GM21515 (cell line): Measurements from ENCODE around the gene CACNG3.
"Not testable (repeated sequence)": the region's sequence is repeated elsewhere in the genome, so short reads cannot be mapped to it uniquely, and the experiment has no call there.

Experiments used
- ATAC-seq: cut with Tn5 transposase; IDR thresholded peaks from one replicate; pipeline ENCODE4 v1.9.1; 2021; ENCODE audit not compliant: unreplicated experiment

CACNG3 gene

DNA sequence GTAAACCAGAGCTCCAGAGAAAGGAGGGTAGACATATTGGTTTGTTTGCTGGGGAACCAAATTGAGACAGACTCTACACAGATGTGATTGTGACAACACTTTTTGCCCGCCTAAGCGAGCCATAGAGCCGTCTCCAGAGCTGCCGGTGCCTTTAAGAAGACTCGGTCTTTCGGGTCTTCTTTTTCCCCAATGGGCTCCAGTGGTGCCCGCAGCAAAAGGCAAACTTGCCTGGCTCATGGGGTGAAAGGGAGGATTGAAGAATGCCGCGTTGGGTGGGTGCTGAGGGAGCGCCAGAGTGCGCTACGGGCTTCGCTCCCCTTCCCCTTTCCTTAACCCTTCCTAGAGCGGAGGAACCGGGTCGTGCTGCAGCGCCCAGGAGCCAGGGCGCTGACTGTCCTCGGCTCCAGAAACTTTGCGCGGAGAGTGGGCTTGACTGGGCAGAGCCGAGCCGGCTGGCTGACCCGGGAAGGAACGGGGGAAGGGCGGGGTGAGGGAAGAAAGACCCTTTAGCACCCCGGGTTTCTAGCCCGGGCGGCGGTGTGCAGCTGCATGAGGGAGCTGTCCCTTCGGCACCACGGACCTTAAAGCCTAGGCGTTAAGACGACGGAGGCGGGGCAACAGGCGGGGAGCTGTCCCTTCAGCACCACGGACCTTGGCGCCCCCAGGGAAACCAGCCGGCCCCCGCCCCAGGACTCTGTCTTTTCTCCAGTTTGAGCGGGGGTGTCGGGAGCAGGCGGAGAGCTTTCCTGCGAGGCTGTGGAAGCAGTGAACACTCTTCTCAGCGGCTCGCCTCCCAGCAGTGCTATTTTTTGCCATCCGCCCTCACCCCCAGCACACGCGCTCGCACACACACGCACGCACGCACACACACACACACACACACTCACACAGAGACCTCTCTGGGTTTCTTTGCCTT lies at the start of gene CACNG3:
Gene CACNG3 (plus strand): TSS at position 880 of the 916 bp plus-strand sequence. CDS start 420 bp downstream, outside the sequence.
- no peak for ATAC-seq

GRCh38 chr16:24206926-24207325 lies 49.2 kb upstream of the CACNG3 start:
- ATAC-seq, result no peak

GRCh38 chr16:24208710-24209109 lies 47.4 kb upstream of the CACNG3 start:
- no peak for ATAC-seq

DNA sequence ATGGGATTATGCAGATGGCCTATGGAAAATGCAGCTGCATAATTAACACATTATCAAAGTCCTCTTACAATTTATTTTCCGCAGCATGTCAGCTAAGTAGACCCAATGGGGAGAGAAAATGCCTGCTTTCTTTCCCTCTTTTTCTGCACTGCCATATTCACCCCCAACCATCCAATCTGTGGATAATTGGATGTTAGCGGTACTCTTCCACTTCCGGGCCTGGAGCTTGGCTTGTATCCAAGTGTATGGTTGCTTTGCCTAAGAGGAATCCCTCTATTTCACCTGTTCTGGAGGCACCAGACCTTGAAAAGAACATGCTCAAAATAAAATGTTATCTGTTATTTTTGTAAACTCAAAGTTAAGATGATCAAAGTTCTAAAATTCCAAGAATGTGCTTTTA lies 41.1 kb upstream of the CACNG3 start:
- no peak for ATAC-seq

GRCh38 chr16:24216961-24217360 lies 39.2 kb upstream of the CACNG3 start:
- no peak for ATAC-seq

- ATAC-seq, result no peak
These were observed 38.7 kb upstream of the CACNG3 start for GRCh38 chr16:24217461-24217860.

DNA sequence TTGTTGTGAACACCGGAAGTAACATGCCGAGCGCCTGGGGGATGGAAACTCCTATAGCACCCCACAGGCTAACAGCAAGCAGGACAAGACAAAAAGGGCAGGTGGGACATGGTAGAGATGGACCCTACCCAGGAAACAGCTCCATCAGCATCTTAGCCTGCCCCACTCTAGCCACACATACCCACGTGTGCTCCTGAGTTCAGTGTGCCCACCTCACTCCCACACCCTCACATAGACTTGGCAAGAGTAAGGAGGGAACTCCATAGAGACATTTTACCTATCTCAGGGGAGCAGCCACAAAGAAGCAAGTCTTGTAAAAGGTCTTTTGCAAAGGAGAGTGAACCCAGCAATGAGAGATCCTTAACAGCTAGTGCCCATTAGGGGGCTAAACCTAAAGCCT lies 37.8 kb upstream of the CACNG3 start:
- no peak for ATAC-seq

DNA sequence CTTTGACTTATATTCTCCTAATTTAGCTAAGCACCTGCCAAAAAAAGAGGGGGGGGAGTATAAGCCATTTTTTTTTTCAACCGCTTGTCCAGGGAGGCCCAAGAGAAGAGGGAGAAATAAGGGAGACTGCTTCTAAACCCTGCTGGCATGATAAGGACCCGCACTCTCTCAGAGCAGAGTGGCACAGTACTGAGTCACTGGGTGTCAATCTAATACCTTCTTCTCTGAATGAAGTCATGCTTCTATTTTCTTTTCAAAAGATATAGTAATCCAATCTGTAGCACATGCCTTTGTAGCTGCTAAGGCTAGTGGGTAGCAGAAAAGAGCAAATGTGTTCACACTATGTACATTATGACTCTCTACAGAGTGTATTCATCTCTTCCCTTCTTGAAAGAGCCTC lies 34.9 kb upstream of the CACNG3 start:
- ATAC-seq, result no peak

- ATAC-seq, result no peak
These were observed 27.6 kb upstream of the CACNG3 start for GRCh38 chr16:24228514-24228913.

GRCh38 chr16:24232936-24233335 lies 23.2 kb upstream of the CACNG3 start:
- ATAC-seq, result no peak

GRCh38 chr16:24234737-24235136 lies 21.4 kb upstream of the CACNG3 start:
- ATAC-seq, result no peak

DNA sequence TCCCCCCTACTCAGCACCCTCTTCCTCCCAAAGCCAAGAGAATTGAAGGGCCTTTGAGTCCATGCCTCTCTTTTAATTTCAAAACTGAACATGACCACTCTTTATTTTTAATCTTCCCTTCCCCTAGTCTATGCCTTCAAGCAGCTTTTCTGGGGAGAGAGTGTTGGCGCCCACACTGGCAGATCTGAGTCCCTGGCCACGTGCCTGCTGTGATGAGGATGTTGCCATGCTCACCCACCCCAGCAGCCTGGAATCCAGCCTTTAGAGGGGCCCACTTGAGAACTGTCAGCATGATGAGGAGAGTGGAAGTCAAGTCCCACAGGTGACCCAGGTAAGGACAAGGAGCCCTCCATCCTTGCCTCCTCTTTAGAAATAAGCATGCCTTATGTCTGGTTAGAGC lies 20.3 kb upstream of the CACNG3 start:
- ATAC-seq, result no peak

DNA sequence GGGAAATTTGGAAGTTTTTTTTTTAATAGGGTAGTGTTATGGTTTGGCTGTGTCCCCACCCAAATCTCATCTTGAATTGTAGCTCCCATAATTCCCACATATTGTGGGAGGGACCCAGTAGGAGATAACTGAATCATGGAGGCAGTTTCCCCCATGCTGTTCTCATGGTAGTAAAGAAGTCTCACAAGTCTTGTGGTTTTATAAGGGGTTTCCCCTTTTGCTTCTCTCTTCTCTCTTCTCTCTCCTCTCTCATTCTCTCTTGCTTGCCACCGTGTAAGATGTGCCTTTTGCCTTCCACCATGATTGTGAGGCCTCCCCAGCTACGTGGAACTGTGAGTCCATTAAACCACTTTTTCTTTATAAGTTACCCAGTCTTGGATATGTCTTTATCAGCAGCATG lies 17.3 kb upstream of the CACNG3 start:
- not testable (repeated sequence) for ATAC-seq

GRCh38 chr16:24246911-24247607 lies 9.1 kb upstream of the CACNG3 start:
- ATAC-seq, result no peak

DNA sequence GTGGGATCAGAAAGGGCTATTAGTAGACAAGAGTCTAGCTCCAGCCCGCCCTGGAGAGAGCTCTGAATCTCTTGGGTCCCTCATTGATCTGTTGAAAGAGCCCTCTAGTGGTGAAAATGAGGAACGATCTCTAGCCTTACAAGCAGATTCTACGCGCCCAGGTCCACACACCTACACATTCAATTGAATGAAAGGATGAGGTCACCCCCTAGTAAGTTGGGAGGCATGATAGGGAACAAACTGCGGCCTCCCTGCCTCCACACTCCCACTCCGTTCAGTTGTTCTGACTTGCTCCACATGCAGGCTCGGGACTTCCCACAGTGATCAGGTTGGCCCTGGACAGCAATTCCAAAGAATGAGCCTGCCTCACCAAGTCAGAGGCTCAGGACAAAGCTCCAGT lies 2.9 kb upstream of the CACNG3 start:
- no peak for ATAC-seq

DNA sequence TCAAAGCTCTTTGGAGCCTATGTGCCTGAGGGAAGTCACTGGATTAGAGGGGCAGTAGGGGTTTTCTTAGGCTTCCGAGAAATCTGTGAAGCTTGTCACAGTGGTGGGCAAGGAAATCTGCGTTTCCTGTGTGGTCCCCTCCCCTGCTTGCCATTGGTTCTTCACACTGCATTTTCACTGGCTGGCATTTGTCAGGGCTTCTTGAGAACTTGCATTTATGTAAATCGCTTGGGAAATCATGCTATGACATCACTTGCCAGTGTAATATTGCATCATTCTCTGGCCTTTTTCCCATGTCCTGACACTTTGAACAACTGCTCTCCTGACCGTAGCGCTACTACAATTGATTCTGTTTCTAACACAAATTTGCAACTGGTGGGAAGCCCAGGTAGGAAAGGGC lies 1.8 kb downstream of the CACNG3 start:
- no peak for ATAC-seq

GRCh38 chr16:24258791-24259190 lies 2.7 kb downstream of the CACNG3 start:
- ATAC-seq, result no peak

DNA sequence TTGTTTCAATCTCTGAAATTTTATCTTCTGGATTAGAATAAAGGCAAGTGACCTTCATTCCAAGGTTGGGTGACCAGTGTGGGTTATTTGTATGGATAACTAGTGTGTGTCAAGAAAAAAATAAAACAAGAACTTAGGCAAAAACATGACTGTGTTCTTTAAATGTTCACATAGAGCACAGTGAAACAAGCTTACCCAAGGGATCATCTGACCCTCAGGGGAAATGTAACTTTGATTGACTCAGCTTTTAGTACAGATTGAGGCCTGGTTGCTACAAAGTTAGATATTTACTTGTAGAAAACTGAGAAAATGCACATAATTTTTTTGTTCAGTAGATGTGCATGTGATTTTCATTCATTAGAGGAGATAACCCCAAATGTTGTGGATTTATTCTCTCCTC lies 6.7 kb downstream of the CACNG3 start:
- no peak for ATAC-seq

DNA sequence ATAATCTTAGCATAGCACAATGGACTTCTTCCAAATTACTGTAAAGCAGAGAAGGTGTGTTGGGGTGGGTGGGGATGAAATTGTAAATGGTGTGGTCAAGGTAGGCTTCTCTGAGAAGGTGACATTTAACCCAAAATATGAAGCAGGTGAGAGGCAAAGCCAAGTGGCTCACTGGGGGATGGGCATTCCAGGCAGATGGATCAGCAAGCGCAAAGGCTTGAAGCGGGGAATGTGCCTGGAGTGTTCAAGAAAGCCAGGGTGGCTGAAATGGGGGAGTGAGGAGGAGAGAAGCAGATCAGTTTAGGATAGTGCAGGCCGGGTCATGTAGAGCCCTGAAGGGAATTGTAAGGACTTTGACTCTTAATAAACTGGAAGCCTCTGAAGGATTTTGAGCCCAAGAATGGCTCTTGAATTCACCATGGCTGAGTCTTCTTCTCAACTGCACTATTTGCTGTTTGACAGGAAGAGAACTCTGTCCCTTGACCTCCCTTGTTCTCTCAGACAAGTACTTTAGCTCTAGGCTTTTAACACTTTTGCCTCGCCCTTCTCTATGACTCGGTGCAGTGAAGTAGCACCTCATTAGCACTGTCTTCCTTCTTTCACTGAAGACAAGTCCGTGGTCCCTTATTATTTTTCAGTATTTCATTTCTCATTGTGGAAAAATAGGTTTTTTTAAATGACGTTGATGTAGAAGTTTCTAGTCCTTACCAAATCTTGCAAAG lies 14.7 kb downstream of the CACNG3 start:
- no peak for ATAC-seq

DNA sequence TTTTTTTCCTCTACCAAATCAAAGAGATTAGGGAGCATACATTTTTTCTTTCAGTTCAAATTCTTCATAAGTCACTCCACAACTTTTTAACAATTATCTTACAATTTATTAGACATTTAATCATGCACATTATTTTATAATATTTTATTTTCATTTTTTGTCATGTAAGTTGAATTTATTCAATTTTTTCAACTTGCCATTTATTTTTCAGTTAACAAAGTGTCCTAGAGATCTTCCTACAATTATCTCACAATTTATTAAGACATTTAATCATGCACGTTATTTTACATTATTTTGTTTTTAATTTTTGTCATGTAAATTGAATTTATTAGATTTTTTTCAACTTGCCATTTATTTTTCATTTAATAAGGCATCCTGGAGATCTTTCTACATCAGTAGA lies 16.2 kb downstream of the CACNG3 start:
- no peak for ATAC-seq

- no peak for ATAC-seq
These were observed 17.5 kb downstream of the CACNG3 start for GRCh38 chr16:24273508-24274182.
